RWPE2 (cell line): ENCODE data around the gene FAM20C.

ENCODE experiments used
- ATAC-seq: fragments of 200-7000 bp; cut with Tn5 transposase; 3 replicates; pipeline ENCODE4 v1.9.1; 2021; ENCODE audit warnings: low read depth
- DNase-seq: peaks from one replicate; pipeline ENCODE4 v3.0.0-alpha.2; 2020; ENCODE audit warnings: low spot score
- H3K27ac ChIP-seq: fragments of 450-650 bp; 2 replicates; pipeline ENCODE4 v1.5.1; 2017; ENCODE audit warnings: mild to moderate bottlenecking; ENCODE audit not compliant: poor library complexity, severe bottlenecking
- H3K27me3 ChIP-seq: fragments of 250-450 bp; sonication (Bioruptor Pico); 2 replicates; pipeline ENCODE4 v1.5.1; 2021; ENCODE audit warnings: mild to moderate bottlenecking, moderate library complexity; ENCODE audit not compliant: insufficient read depth, poor library complexity, severe bottlenecking
- H3K36me3 ChIP-seq: fragments of 250-450 bp; sonication (Bioruptor Pico); 2 replicates; pipeline ENCODE4 v1.5.1; 2020; ENCODE audit warnings: low read depth, mild to moderate bottlenecking, moderate library complexity
- H3K4me1 ChIP-seq: fragments of 250-450 bp; sonication (Bioruptor Pico); 2 replicates; pipeline ENCODE4 v1.5.1; 2021; ENCODE audit warnings: mild to moderate bottlenecking, moderate library complexity; ENCODE audit not compliant: insufficient read depth, poor library complexity, severe bottlenecking
- H3K4me3 ChIP-seq: fragments of 250-450 bp; sonication (Bioruptor Pico); 2 replicates; pipeline ENCODE4 v1.5.1; 2021; ENCODE audit warnings: mild to moderate bottlenecking, moderate library complexity; ENCODE audit not compliant: severe bottlenecking
- H3K9me3 ChIP-seq: fragments of 250-450 bp; sonication (Bioruptor Pico); 2 replicates; pipeline ENCODE4 v1.5.1; 2021; ENCODE audit warnings: mild to moderate bottlenecking, moderate library complexity; ENCODE audit not compliant: severe bottlenecking
- CTCF ChIP-seq: fragments of 450-650 bp; IDR thresholded peaks from one replicate; pipeline ENCODE4 v1.5.1; 2017; ENCODE audit warnings: mild to moderate bottlenecking, moderate library complexity; ENCODE audit not compliant: poor library complexity, severe bottlenecking

The FAM20C gene

GRCh38 chr7:246451-246850 lies 54.1 kb downstream of the FAM20C start:
- ATAC-seq (no peak), DNase-seq (no peak)
- peaks cover 14% of the 10 kb centered on the region for H3K36me3 ChIP-seq
- no peak for TF ChIP-seq CTCF
- no peaks in the 10 kb centered on the region for H3K9me3 ChIP-seq
- H3K27ac ChIP-seq, result no peak overlapping the region
- H3K4me3 ChIP-seq, result no peak overlapping the region
- H3K4me1 ChIP-seq, result no peaks in the 10 kb centered on the region
- no peaks in the 10 kb centered on the region for H3K27me3 ChIP-seq

GRCh38 chr7:247181-247580 lies 54.8 kb downstream of the FAM20C start:
- no peaks in the 10 kb centered on the region for H3K9me3 ChIP-seq
- no peak for TF ChIP-seq CTCF
- H3K4me3 ChIP-seq, result no peak overlapping the region
- no peak for ATAC-seq
- DNase-seq, result no peak
- peaks cover 14% of the 10 kb centered on the region for H3K36me3 ChIP-seq
- H3K27ac ChIP-seq, result no peak overlapping the region
- no peaks in the 10 kb centered on the region for H3K27me3 ChIP-seq
- H3K4me1 ChIP-seq, result no peaks in the 10 kb centered on the region

GRCh38 chr7:247636-248035 lies 55.3 kb downstream of the FAM20C start:
- peaks cover 14% of the 10 kb centered on the region for H3K36me3 ChIP-seq
- H3K4me1 ChIP-seq, result no peaks in the 10 kb centered on the region
- no peak overlapping the region for H3K27ac ChIP-seq
- H3K9me3 ChIP-seq, result no peaks in the 10 kb centered on the region
- DNase-seq (no peak), ATAC-seq (no peak)
- H3K27me3 ChIP-seq, result no peaks in the 10 kb centered on the region
- no peak overlapping the region for H3K4me3 ChIP-seq
- no peak for TF ChIP-seq CTCF

- no peak for ATAC-seq
- no peak overlapping the region for H3K4me3 ChIP-seq
- H3K36me3 ChIP-seq, result peaks cover 14% of the 10 kb centered on the region
Observed at GRCh38 chr7:248732-249435, 56.5 kb downstream of the FAM20C start.

More at GRCh38 chr7:248732-249435, 56.5 kb downstream of the FAM20C start:
- H3K27ac ChIP-seq, result no peak overlapping the region
- no peaks in the 10 kb centered on the region for H3K27me3 ChIP-seq
- no peaks in the 10 kb centered on the region for H3K4me1 ChIP-seq
- TF ChIP-seq CTCF, result no peak
- H3K9me3 ChIP-seq, result no peaks in the 10 kb centered on the region
- DNase-seq, result no peak
